A673 (cell line): ENCODE results near the gene PAAF1. TPM values are rescaled to one million over a fixed set of nuclear protein-coding genes. Genes with fewer than 3 reads are reported as not detected.

Experiments
- BruUV-seq: library from RNA; stranded (reverse); fragments of 400-500 nt; replicated peaks from 2 replicates; lab custom pipeline; 2021; lab: Mats Ljungman, UMichigan
- CTCF ChIA-PET: fragments of 300-600 bp; sonication (Branson Sonifier 250); formaldehyde crosslinking; loops from one replicate; lab custom pipeline; 2022; ENCODE audit warnings: antibody characterized with exemption; lab: Charles Lee
- POLR2A ChIA-PET: fragments of 300-600 bp; sonication (Branson Sonifier 250); formaldehyde crosslinking; loops from one replicate; lab custom pipeline; 2022; ENCODE audit warnings: antibody characterized with exemption; ENCODE audit not compliant: low non-redundant PET; lab: Charles Lee
- DNase-seq: peaks from one replicate; pipeline ENCODE4 v3.0.0-alpha.2; 2015; ENCODE audit warnings: low spot score
- H3K27ac ChIP-seq: fragments of 200-600 bp; sonication (generic); 2 replicates; pipeline ENCODE4 v1.5.1; 2016; ENCODE audit warnings: mixed run types, low read depth, mild to moderate bottlenecking, mixed read lengths, antibody characterized with exemption, low read length; ENCODE audit not compliant: poor library complexity, severe bottlenecking
- H3K27me3 ChIP-seq: fragments of 200-600 bp; sonication (generic); replicated peaks from 2 replicates; pipeline ENCODE4 v1.6.1; 2017; ENCODE audit warnings: mixed run types, low read depth, mild to moderate bottlenecking, mixed read lengths, antibody characterized with exemption, low read length; ENCODE audit not compliant: insufficient read depth, poor library complexity
- H3K36me3 ChIP-seq: fragments of 200-600 bp; sonication (generic); 2 replicates; pipeline ENCODE4 v1.6.1; 2016; ENCODE audit warnings: mixed run types, mild to moderate bottlenecking, mixed read lengths, antibody characterized with exemption, low read length; ENCODE audit not compliant: insufficient read depth, poor library complexity, severe bottlenecking
- H3K4me1 ChIP-seq: fragments of 200-600 bp; sonication (generic); 2 replicates; pipeline ENCODE4 v1.6.1; 2017; ENCODE audit warnings: mixed run types, mild to moderate bottlenecking, mixed read lengths, antibody characterized with exemption, low read length; ENCODE audit not compliant: insufficient read depth, poor library complexity, severe bottlenecking
- H3K4me3 ChIP-seq: fragments of 200-600 bp; sonication (generic); 2 replicates; pipeline ENCODE4 v1.5.1; 2016; ENCODE audit warnings: low read depth, mixed run types, mild to moderate bottlenecking, mixed read lengths, low read length; ENCODE audit not compliant: poor library complexity, severe bottlenecking
- H3K9me3 ChIP-seq: fragments of 200-600 bp; sonication (generic); 2 replicates; pipeline ENCODE4 v1.6.1; 2016; ENCODE audit warnings: mixed run types, low read depth, mild to moderate bottlenecking, mixed read lengths, antibody characterized with exemption, low read length; ENCODE audit not compliant: poor library complexity, severe bottlenecking
- CTCF ChIP-seq: fragments of 300-800, 200-600 bp; sonication (generic); conservative IDR thresholded peaks from 2 replicates; pipeline ENCODE4 v1.5.1; 2017; ENCODE audit warnings: low read depth, mild to moderate bottlenecking, antibody characterized with exemption, low read length, moderate library complexity, mixed read lengths
- EZH2 ChIP-seq: fragments of 200-600 bp; sonication (generic); IDR thresholded peaks from 2 replicates; pipeline ENCODE4 v1.6.1; 2017; ENCODE audit warnings: borderline replicate concordance, low read depth, mild to moderate bottlenecking, mixed read lengths, antibody characterized with exemption, low read length; ENCODE audit not compliant: poor library complexity, severe bottlenecking
- intact Hi-C: fragments of 100-400 bp; cut with micrococcal nuclease; formaldehyde crosslinking; loops from one replicate; pipeline ENCODE4 v1.10.0; 2022; ENCODE audit not compliant: unreplicated experiment
- total RNA-seq: library from RNA; stranded (reverse); gene quantifications from 2 replicates; pipeline ENCODE4 v1.2.3, GENCODE V29; 2021

PAAF1 gene
- total RNA-seq, 1 experiment from 2014 or later = 20.3 TPM

GRCh38 chr11:73859671-73860070, 17.1 kb upstream of the PAAF1 start:
- no peak for TF ChIP-seq EZH2
- no peak for TF ChIP-seq CTCF
- ChIA-PET POLR2A (no interaction called here), CTCF (no interaction called here)
- no TSS peak for BruUV-seq
- H3K4me3 ChIP-seq = no peak overlapping the region
- intact Hi-C loops = no loop called here
- H3K9me3 ChIP-seq = no peaks in the 10 kb centered on the region
- no peaks in the 10 kb centered on the region for H3K4me1 ChIP-seq
- H3K27ac ChIP-seq = no peak overlapping the region
- no peak for DNase-seq
- H3K27me3 ChIP-seq = no peaks in the 10 kb centered on the region
- peaks cover 4% of the 10 kb centered on the region for H3K36me3 ChIP-seq

GRCh38 chr11:73860202-73860601, 16.6 kb upstream of the PAAF1 start:
- H3K4me3 ChIP-seq = no peak overlapping the region
- intact Hi-C loops = no loop called here
- H3K4me1 ChIP-seq = no peaks in the 10 kb centered on the region
- no peak for DNase-seq
- H3K27ac ChIP-seq = no peak overlapping the region
- ChIA-PET CTCF (no interaction called here), POLR2A (no interaction called here)
- TF ChIP-seq CTCF (no peak), EZH2 (no peak)
- peaks cover 4% of the 10 kb centered on the region for H3K36me3 ChIP-seq
- no peaks in the 10 kb centered on the region for H3K9me3 ChIP-seq
- H3K27me3 ChIP-seq = no peaks in the 10 kb centered on the region
- no TSS peak for BruUV-seq

GRCh38 chr11:73862986-73863385, 13.8 kb upstream of the PAAF1 start:
- BruUV-seq = no TSS peak

More at GRCh38 chr11:73862986-73863385, 13.8 kb upstream of the PAAF1 start:
- no peaks in the 10 kb centered on the region for H3K4me1 ChIP-seq
- no peak for TF ChIP-seq EZH2
- no peak for TF ChIP-seq CTCF
- no peak overlapping the region for H3K4me3 ChIP-seq
- POLR2A ChIA-PET = no interaction called here
- no peaks in the 10 kb centered on the region for H3K27me3 ChIP-seq
- DNase-seq = no peak
- H3K36me3 ChIP-seq = peaks cover 4% of the 10 kb centered on the region
- CTCF ChIA-PET = no interaction called here
- intact Hi-C loops = no loop called here
- H3K9me3 ChIP-seq = no peaks in the 10 kb centered on the region
- H3K27ac ChIP-seq = no peak overlapping the region
